ENCODE measurements around the gene GAPVD1.

GRCh38 chr9:125416517-125416916 lies 154.9 kb downstream of the GAPVD1 start:
- no peak for TF ChIP-seq CTCF (IDR thresholded peaks at IDR 0.05)
- TF ChIP-seq POLR2A (IDR thresholded peaks at IDR 0.05), result no peak
- TF ChIP-seq POLR2AphosphoS5 (IDR thresholded peaks at IDR 0.05), result no peak
